ENCODE results near the gene C19orf25. TPM values are rescaled to one million over a fixed set of nuclear protein-coding genes. Genes with fewer than 3 reads are reported as not detected.

C19orf25 gene
- total RNA-seq (2016; rRNA removed; fragmentation: Illumina TruSeq; extraction: Trizol) = 32.3 and 32.4 TPM in 2 replicates
- total RNA-seq (2016; cell fraction: cytosol; rRNA removed; fragmentation: Illumina TruSeq; extraction: Trizol; ENCODE audit: low read depth) = 11.9 and 13.3 TPM in 2 replicates
- total RNA-seq (2016; cell fraction: insoluble cytoplasmic fraction; rRNA removed; fragmentation: Illumina TruSeq; extraction: Trizol) = 34.4 and 35.4 TPM in 2 replicates
- 33.2 and 36.2 TPM in 2 replicates for total RNA-seq (2016; cell fraction: membrane; rRNA removed; fragmentation: Illumina TruSeq; extraction: Trizol)
- 15.1 and 17.1 TPM in 2 replicates for total RNA-seq (2016; cell fraction: nucleus; rRNA removed; fragmentation: Illumina TruSeq; extraction: Trizol)
- 14.2 and 19.5 TPM in 2 replicates for polyA plus RNA-seq (2011; rRNA removed)
- 18.3 and 24.5 TPM in 2 replicates for polyA plus RNA-seq (2011; cell fraction: cytosol; rRNA removed)
- 33.5 and 34.3 TPM in 2 replicates for polyA plus RNA-seq (2011; cell fraction: nucleus; rRNA removed)
- polyA plus RNA-seq (2012) = 9.6 and 14.8 TPM in 2 replicates
- polyA plus RNA-seq (2016; cell fraction: cytosol; fragmentation: Illumina TruSeq; extraction: Trizol; ENCODE audit: low read depth) = 11.7 and 15.7 TPM in 2 replicates
- 31.7 and 32.0 TPM in 2 replicates for polyA plus RNA-seq (2016; cell fraction: insoluble cytoplasmic fraction; fragmentation: Illumina TruSeq; extraction: Trizol; ENCODE audit: low read depth)
- 25.3 and 26.3 TPM in 2 replicates for polyA plus RNA-seq (2016; cell fraction: membrane; fragmentation: Illumina TruSeq; extraction: Trizol; ENCODE audit: low read depth)
- 30.3 and 33.5 TPM in 2 replicates for polyA plus RNA-seq (2016; cell fraction: nucleus; fragmentation: Illumina TruSeq; extraction: Trizol; ENCODE audit: insufficient read depth, low read depth)
- polyA minus RNA-seq (2011; rRNA and poly(A)+ RNA removed; ENCODE audit: low replicate concordance) = 15.8 and 20.8 TPM in 2 replicates
- polyA minus RNA-seq (2011; cell fraction: cytosol; rRNA and poly(A)+ RNA removed) = 8.7 and 9.4 TPM in 2 replicates
- polyA minus RNA-seq (2011; cell fraction: nucleus; rRNA and poly(A)+ RNA removed) = 13.3 and 13.6 TPM in 2 replicates
- percentile 57 among the genes with signal in this experiment for Bru-seq, nascent RNA
- percentile 61 among the genes with signal in this experiment for BruChase-seq, experiment 1, labeled RNA remaining after a 6-hour chase
- BruChase-seq, experiment 2, labeled RNA remaining after a 2-hour chase = percentile 61 among the genes with signal in this experiment
- long read RNA-seq, experiment 1, transcript C19orf25-202 (2 exons, 2,403 nt) = minor isoform, 14 of 67 reads
- long read RNA-seq, experiment 1, transcript C19orf25-203 (3 exons, 1,837 nt) = major isoform, 41 of 67 reads
- long read RNA-seq, experiment 1, partial matches to known transcripts = 1 of 67 reads
- long read RNA-seq, experiment 1, other reads (novel, unspliced or antisense) = 3 of 67 reads
- long read RNA-seq, experiment 2, transcript C19orf25-211 (1 exons, 2,314 nt) = minor isoform, 8 of 72 reads
- long read RNA-seq, experiment 2, transcript C19orf25-203 (3 exons, 1,837 nt) = minor isoform, 10 of 72 reads
- long read RNA-seq, experiment 2, transcript C19orf25-202 (2 exons, 2,403 nt) = major isoform, 35 of 72 reads
- long read RNA-seq, experiment 2, partial matches to known transcripts = 0 of 72 reads
- long read RNA-seq, experiment 2, other reads (novel, unspliced or antisense) = 12 of 72 reads

- ATAC-seq = peak; percentile 83
- Histone ChIP-seq H3K36me3 (replicated peaks in 1 of 2; ENCODE audit: control insufficient read depth in 1 of 2, insufficient read depth in 2 of 2, low read length in 2 of 2) (peaks cover 2 to 8% of the 10 kb centered on the region in 2 experiments; a peak in 3 of 5 replicates), H3K79me2 (ENCODE audit: insufficient read depth, low read length) (peaks cover 16% of the 10 kb centered on the region), H3K27me3 (ENCODE audit: control insufficient read depth in 1 of 2, insufficient read depth in 2 of 2, low read length in 2 of 2) (no peaks in the 10 kb centered on the region), H2AFZ (ENCODE audit: low read length) (no peak within 1 kb of the TSS), H3K27ac (ENCODE audit: extremely low read length, insufficient read depth, low read length) (peak within 1 kb of the TSS; percentile 84), H3K4me1 (ENCODE audit: insufficient read depth, low read length) (peaks cover 48% of the 10 kb centered on the region), H3K9ac (ENCODE audit: insufficient read depth, low read depth, low read length) (peak within 1 kb of the TSS; percentile 74), H4K20me1 (ENCODE audit: insufficient read depth, low read length) (0 out of 2 replicates have a peak, but pooled peaks cover 3% of the 10 kb centered on the region), H3K4me2 (ENCODE audit: low read depth, low read length) (peak within 1 kb of the TSS; percentile 67), H3K9me3 (ENCODE audit: low read length) (no peaks in the 10 kb centered on the region), H3K4me3 (replicated peaks in 1 of 3; ENCODE audit: insufficient read depth in 1 of 3, low read depth in 2 of 3, low read length in 3 of 3) (peak within 1 kb of the TSS; percentile 81 to 93 (median 90))
- in situ Hi-C loops (cut with HindIII; ENCODE audit: extremely low pct_ligation_motif_present, low pct_unique_long_range_greater_than_20kb) = no loop called here
- DNase-seq (ENCODE audit: low spot score) = peak; percentile 85
- POLR2A ChIA-PET = no interaction called here
- BruUV-seq (replicated peaks) = no TSS peak
- WGBS (ENCODE audit: low lambda C conversion rate) = under 1% methylated on average over 21 of the region's 71 CpGs
- CTCF ChIA-PET (ENCODE audit: low intra/inter-chr PET ratio, low total read pairs) = no interaction called here
- intact Hi-C loops (cut with micrococcal nuclease; ENCODE audit: unreplicated experiment) = no loop called here
- peak; percentile 83 for FAIRE-seq
- TF ChIP-seq CHD2 (IDR thresholded peaks at IDR 0.05; ENCODE audit: low read depth, low read length) = 0 out of 2 replicates have a peak, but pooled peaks have one; percentile 28
- peak; percentile 82 for TF ChIP-seq RBM39 (IDR thresholded peaks at IDR 0.05; ENCODE audit: low read depth, low read length, poor library complexity, severe bottlenecking)
- TF ChIP-seq ZMYM4 (CRISPR knock-in tag; IDR thresholded peaks at IDR 0.05) = peak; percentile 56; the same call in 1 of the 2 replicates
- no peak for TF ChIP-seq MAFF (IDR thresholded peaks at IDR 0.05; ENCODE audit: low read depth, low read length)
- no peak for TF ChIP-seq ZNF556 (CRISPR knock-in tag; IDR thresholded peaks at IDR 0.05; ENCODE audit: borderline replicate concordance)
- TF ChIP-seq E2F1 (CRISPR knock-in tag; IDR thresholded peaks at IDR 0.05) = peak; percentile 67; the same call in 1 of the 2 replicates
- TF ChIP-seq ZNF687 (CRISPR knock-in tag; IDR thresholded peaks at IDR 0.05) = peak; percentile 90
- TF ChIP-seq DNMT1 (CRISPR knock-in tag; IDR thresholded peaks at IDR 0.05) = peak; percentile 49; the same call in 1 of the 2 replicates
- peak; percentile 54; the same call in 1 of the 2 replicates for TF ChIP-seq HOXA3 (CRISPR knock-in tag; IDR thresholded peaks at IDR 0.05)
Measured at GRCh38 chr19:1478934-1479707, at the start of gene C19orf25. Gene C19orf25, minus strand, starts transcription at chr19:1479215. Its CDS starts 312 bp downstream, at chr19:1478903.
